ENCODE results near the gene SVOPL.

DNA sequence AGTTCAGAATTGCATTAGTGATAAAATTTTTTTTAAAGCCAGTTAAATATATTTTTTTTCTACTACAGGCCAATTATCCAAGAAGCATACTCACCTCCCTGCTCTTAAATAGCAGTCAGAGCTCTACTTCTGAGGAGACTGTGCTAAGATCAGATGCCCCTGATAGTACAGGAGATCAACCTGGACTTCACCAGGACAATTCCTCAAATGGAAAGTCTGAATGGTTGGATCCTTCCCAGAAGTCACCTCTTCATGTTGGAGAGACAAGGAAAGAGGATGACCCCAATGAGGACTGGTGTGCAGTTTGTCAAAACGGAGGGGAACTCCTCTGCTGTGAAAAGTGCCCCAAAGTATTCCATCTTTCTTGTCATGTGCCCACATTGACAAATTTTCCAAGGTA is 122.0 kb downstream of the SVOPL start:
- TF ChIP-seq, protein P1, sequence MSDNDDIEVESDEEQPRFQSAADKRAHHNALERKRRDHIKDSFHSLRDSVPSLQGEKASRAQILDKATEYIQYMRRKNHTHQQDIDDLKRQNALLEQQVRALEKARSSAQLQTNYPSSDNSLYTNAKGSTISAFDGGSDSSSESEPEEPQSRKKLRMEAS (IDR thresholded peaks at IDR 0.05; ENCODE audit: low read depth) = no peak
- TF ChIP-seq EZH2phosphoT487 (IDR thresholded peaks at IDR 0.05; ENCODE audit: borderline replicate concordance, low read depth) (no peak), MXI1 (IDR thresholded peaks at IDR 0.05; ENCODE audit: low read depth, low read length) (no peak), POLR2AphosphoS5 (IDR thresholded peaks at IDR 0.05; ENCODE audit: low read depth, low read length) (no peak)
- TF ChIP-seq, protein P2, sequence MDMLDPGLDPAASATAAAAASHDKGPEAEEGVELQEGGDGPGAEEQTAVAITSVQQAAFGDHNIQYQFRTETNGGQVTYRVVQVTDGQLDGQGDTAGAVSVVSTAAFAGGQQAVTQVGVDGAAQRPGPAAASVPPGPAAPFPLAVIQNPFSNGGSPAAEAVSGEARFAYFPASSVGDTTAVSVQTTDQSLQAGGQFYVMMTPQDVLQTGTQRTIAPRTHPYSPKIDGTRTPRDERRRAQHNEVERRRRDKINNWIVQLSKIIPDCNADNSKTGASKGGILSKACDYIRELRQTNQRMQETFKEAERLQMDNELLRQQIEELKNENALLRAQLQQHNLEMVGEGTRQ (IDR thresholded peaks at IDR 0.05; ENCODE audit: borderline replicate concordance, low read depth, low read length) = no peak
